IMR-90 (cell line): ENCODE data around the gene PIEZO2.

ENCODE experiments used
- CTCF ChIP-seq: conservative IDR thresholded peaks from 2 replicates; pipeline ENCODE4 v1.5.1; 2012; ENCODE audit warnings: mild to moderate bottlenecking, low read depth, low read length, improper control_type of control experiment
- MAFK ChIP-seq: IDR thresholded peaks from 2 replicates; pipeline ENCODE4 v1.6.1; 2012; ENCODE audit warnings: low read depth, low read length, improper control_type of control experiment
- MXI1 ChIP-seq: IDR thresholded peaks from 2 replicates; pipeline ENCODE4 v1.6.1; 2012; ENCODE audit warnings: low read depth, mild to moderate bottlenecking, low read length, moderate library complexity, borderline replicate concordance
- NFE2L2 ChIP-seq: fragments of 150-350 bp; IDR thresholded peaks from 2 replicates; pipeline ENCODE4 v1.6.1; 2016; ENCODE audit warnings: low read depth, mild to moderate bottlenecking, low read length
- POLR2A ChIP-seq: IDR thresholded peaks from 2 replicates; pipeline ENCODE4 v1.6.1; 2012; ENCODE audit warnings: mild to moderate bottlenecking, low read depth, low read length

GRCh38 chr18:10805587-10806118 lies 343.7 kb downstream of the PIEZO2 start:
- TF ChIP-seq NFE2L2 = no peak
- no peak for TF ChIP-seq POLR2A
- no peak for TF ChIP-seq MAFK
- TF ChIP-seq CTCF = no peak
- no peak for TF ChIP-seq MXI1
